IMR-90 (cell line): ENCODE results near the gene PEX10. TPM values are rescaled to one million over a fixed set of nuclear protein-coding genes. Genes with fewer than 3 reads are reported as not detected.

Experiments
- ATAC-seq: fragments of 200-7000 bp; cut with Tn5 transposase; 2 replicates; pipeline ENCODE4 v1.9.1; 2020; ENCODE audit warnings: low read depth, mild to moderate bottlenecking, moderate library complexity
- BruUV-seq: library from RNA; stranded (reverse); fragments of 400-500 nt; replicated peaks from 2 replicates; lab custom pipeline; 2021; lab: Mats Ljungman, UMichigan
- CTCF ChIA-PET: fragments of 300-600 bp; formaldehyde crosslinking; extraction: SDS; loops from one replicate; lab custom pipeline; 2021; ENCODE audit warnings: antibody characterized with exemption; lab: Yijun Ruan, JAX
- POLR2A ChIA-PET: fragments of 300-600 bp; sonication (Branson Sonifier 250); formaldehyde crosslinking; loops from one replicate; lab custom pipeline; 2022; ENCODE audit warnings: antibody characterized with exemption; ENCODE audit not compliant: unreplicated experiment; lab: Charles Lee
- DNase-seq: peaks from one replicate; pipeline ENCODE4 v3.0.0; 2013
- H2AFZ ChIP-seq: replicated peaks from 2 replicates; pipeline ENCODE3; 2013; ENCODE audit warnings: low read length, mild to moderate bottlenecking; ENCODE audit not compliant: poor library complexity
- H2AK5ac ChIP-seq: 2 replicates; pipeline ENCODE4 v1.6.1; 2013; ENCODE audit warnings: low read depth, low read length, inconsistent platforms
- H2AK9ac ChIP-seq: replicated peaks from 2 replicates; pipeline ENCODE3; 2013; ENCODE audit warnings: mild to moderate bottlenecking, low read depth, low read length, moderate library complexity; ENCODE audit not compliant: poor library complexity
- H2BK120ac ChIP-seq: 2 replicates; pipeline ENCODE4 v1.6.1; 2013; ENCODE audit warnings: low read depth, low read length, inconsistent platforms
- H2BK15ac ChIP-seq: 3 replicates; pipeline ENCODE4 v1.6.1; 2013; ENCODE audit warnings: low read depth, low read length, inconsistent platforms
- H2BK20ac ChIP-seq: 2 replicates; pipeline ENCODE4 v1.6.1; 2013; ENCODE audit warnings: low read depth, mild to moderate bottlenecking, inconsistent platforms, low read length, moderate library complexity
- H2BK5ac ChIP-seq: 2 replicates; pipeline ENCODE4 v1.6.1; 2013; ENCODE audit warnings: mild to moderate bottlenecking, low read depth, low read length, inconsistent platforms; ENCODE audit not compliant: poor library complexity, severe bottlenecking
- H3K14ac ChIP-seq: replicated peaks from 2 replicates; pipeline ENCODE4 v1.6.1; 2013; ENCODE audit warnings: low read depth, low read length, inconsistent platforms
- H3K18ac ChIP-seq: 2 replicates; pipeline ENCODE4 v1.6.1; 2013; ENCODE audit warnings: low read depth, low read length, control low read depth
- H3K23ac ChIP-seq: 2 replicates; pipeline ENCODE4 v1.6.1; 2013; ENCODE audit warnings: low read depth, low read length, inconsistent platforms
- H3K27ac ChIP-seq: 2 replicates; pipeline ENCODE4 v1.5.1; 2013; ENCODE audit warnings: mild to moderate bottlenecking, control low read depth, low read length; ENCODE audit not compliant: insufficient read depth
- H3K27me3 ChIP-seq: 2 replicates; pipeline ENCODE4 v1.6.1; 2013; ENCODE audit warnings: low read length; ENCODE audit not compliant: control insufficient read depth, insufficient read depth
- H3K36me3 ChIP-seq: 2 replicates; pipeline ENCODE4 v1.6.1; 2013; ENCODE audit warnings: low read length, mixed read lengths; ENCODE audit not compliant: control insufficient read depth, insufficient read depth
- H3K4ac ChIP-seq: 2 replicates; pipeline ENCODE4 v1.6.1; 2013; ENCODE audit warnings: low read depth, low read length, inconsistent platforms
- H3K4me1 ChIP-seq: 2 replicates; pipeline ENCODE4 v1.6.1; 2013; ENCODE audit warnings: low read length, mixed read lengths; ENCODE audit not compliant: control insufficient read depth, insufficient read depth
- H3K4me2 ChIP-seq: 2 replicates; pipeline ENCODE4 v1.6.1; 2013; ENCODE audit warnings: low read depth, mild to moderate bottlenecking, control low read depth, low read length, moderate library complexity
- H3K4me3 ChIP-seq: 2 replicates; pipeline ENCODE4 v1.5.1; 2013; ENCODE audit warnings: low read depth, mild to moderate bottlenecking, control low read depth, low read length, moderate library complexity; ENCODE audit not compliant: insufficient read depth
- H3K56ac ChIP-seq: 2 replicates; pipeline ENCODE4 v1.6.1; 2013; ENCODE audit warnings: low read length, inconsistent platforms; ENCODE audit not compliant: insufficient read depth; ENCODE audit errors: extremely low read depth
- H3K79me1 ChIP-seq, 2 experiments: 2 replicates each; pipeline ENCODE4 v1.6.1; 2013; ENCODE audit warnings: low read length in 2 of 2, inconsistent platforms in 1 of 2, low read depth in 1 of 2
- H3K9ac ChIP-seq: 2 replicates; pipeline ENCODE4 v1.6.1; 2013; ENCODE audit warnings: low read depth, low read length, control low read depth
- H3K9me1 ChIP-seq: 2 replicates; pipeline ENCODE4 v1.6.1; 2013; ENCODE audit warnings: low read length, inconsistent platforms; ENCODE audit not compliant: insufficient read depth
- H3K9me3 ChIP-seq: 2 replicates; pipeline ENCODE4 v1.6.1; 2013; ENCODE audit warnings: low read length; ENCODE audit not compliant: control insufficient read depth, insufficient read depth
- H4K20me1 ChIP-seq: 2 replicates; pipeline ENCODE4 v1.6.1; 2013; ENCODE audit warnings: low read length, inconsistent platforms; ENCODE audit not compliant: insufficient read depth
- H4K5ac ChIP-seq: 2 replicates; pipeline ENCODE4 v1.6.1; 2013; ENCODE audit warnings: mild to moderate bottlenecking, low read depth, low read length, control low read depth
- H4K8ac ChIP-seq, 2 experiments: 2 replicates each; pipeline ENCODE4 v1.6.1; 2013; ENCODE audit warnings: low read depth in 2 of 2, low read length in 2 of 2, control low read depth in 1 of 2, inconsistent platforms in 1 of 2
- H4K91ac ChIP-seq: 2 replicates; pipeline ENCODE4 v1.6.1; 2013; ENCODE audit warnings: low read depth, low read length, inconsistent platforms; ENCODE audit not compliant: insufficient read depth
- FOS ChIP-seq: fragments of 150-350 bp; IDR thresholded peaks from 2 replicates; pipeline ENCODE4 v1.6.1; 2016; ENCODE audit warnings: low read depth, low read length
- NFE2L2 ChIP-seq: fragments of 150-350 bp; IDR thresholded peaks from 2 replicates; pipeline ENCODE4 v1.6.1; 2016; ENCODE audit warnings: low read depth, mild to moderate bottlenecking, low read length
- RFX5 ChIP-seq: IDR thresholded peaks from 2 replicates; pipeline ENCODE4 v1.8.0; 2012; ENCODE audit warnings: low read depth, mild to moderate bottlenecking, low read length, moderate library complexity
- WGBS, 2 experiments: methylation state at CpG; one replicate each; pipeline versions ENCODE4 v1.1.5 to v1.1.7; 2013; ENCODE audit warnings: missing lambda C conversion rate in 2 of 2; ENCODE audit not compliant: insufficient read length in 1 of 2; ENCODE audit errors: extremely low coverage in 2 of 2; 5-methylcytosine and 5-hydroxymethylcytosine counted together
- dilution Hi-C: fragments of 300-500 bp; cut with HindIII; formaldehyde crosslinking; loops from one replicate; pipeline ENCODE4 v1.14.3; 2018; ENCODE audit warnings: low sequenced_read_pairs; ENCODE audit not compliant: unreplicated experiment
- in situ Hi-C: fragments of 300-500 bp; cut with MboI; formaldehyde crosslinking; loops from 3 replicates; pipeline ENCODE4 v1.14.3; 2019; ENCODE audit warnings: low sequenced_read_pairs, inconsistent platforms, mixed read lengths
- intact Hi-C: fragments of 100-400 bp; cut with micrococcal nuclease; formaldehyde crosslinking; loops from 2 replicates; pipeline ENCODE4 v1.10.0; 2022
- polyA plus RNA-seq, 3 experiments: library from polyadenylated mRNA; depleted of rRNA; stranded (reverse); fragments of >200 nt; gene quantifications; 2 replicates each; pipeline ENCODE4 v1.2.3, GENCODE V29; 2012; ENCODE audit warnings: low replicate concordance in 1 of 3
- total RNA-seq: library from RNA; depleted of rRNA; stranded (reverse); fragments of >200 nt; gene quantifications from 2 replicates; pipeline ENCODE4 v1.2.3, GENCODE V29; 2012
- TF ChIP-seq, protein P1 (sequence below): fragments of 150-350 bp; IDR thresholded peaks from 2 replicates; pipeline ENCODE4 v1.6.1; 2016; ENCODE audit warnings: low read depth, mild to moderate bottlenecking, low read length, moderate library complexity, borderline replicate concordance
- TF ChIP-seq, protein P2 (sequence below): conservative IDR thresholded peaks from 2 replicates; pipeline ENCODE4 v1.5.1; 2012; ENCODE audit warnings: mild to moderate bottlenecking, low read depth, low read length, improper control_type of control experiment
- TF ChIP-seq, protein P3 (sequence below): fragments of 150-350 bp; IDR thresholded peaks from 2 replicates; pipeline ENCODE4 v1.6.1; 2017; ENCODE audit warnings: mild to moderate bottlenecking, antibody characterized with exemption, low read length, low read depth

The PEX10 gene
- total and polyA plus RNA-seq, 2 of the 4 experiments (the other 2 are of a cell fraction), result 16.9 to 19.7 TPM

DNA sequence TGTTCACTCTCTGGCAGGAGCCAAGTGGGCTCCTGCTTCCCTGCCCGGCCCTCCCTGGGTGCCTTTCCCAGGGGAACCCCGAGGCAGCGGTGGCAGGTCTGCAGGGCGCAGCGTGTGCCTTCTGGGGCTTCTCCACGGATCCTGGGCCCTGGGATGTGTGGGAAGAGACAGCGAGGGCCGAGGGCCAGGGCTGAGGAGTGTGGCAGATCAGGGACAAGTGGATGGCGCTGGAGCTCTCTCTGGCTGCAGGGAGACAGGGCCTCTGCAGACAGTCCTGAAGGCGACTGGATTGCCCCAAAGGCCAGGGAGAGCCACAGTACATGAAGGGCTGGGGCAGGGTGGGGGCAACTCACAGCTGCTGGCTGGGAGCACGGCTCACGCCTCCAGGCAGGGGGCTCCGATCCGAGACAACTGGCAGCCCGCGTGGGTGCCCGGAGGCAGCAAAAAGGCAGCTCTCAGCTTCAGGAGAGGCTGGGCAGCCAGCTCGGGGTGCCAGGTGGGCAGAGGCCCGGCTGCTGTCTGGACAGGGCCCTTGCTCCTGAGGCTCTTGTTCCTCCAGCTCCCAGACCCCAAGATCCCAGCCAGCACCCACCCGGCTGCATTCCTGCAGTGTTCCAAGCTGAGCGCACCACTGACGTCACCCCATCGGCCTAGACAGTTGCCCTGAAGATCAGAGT is 37.0 kb downstream of the PEX10 start:
- BruUV-seq, result no TSS peak
- in situ Hi-C loops, result no loop called here

More for the DNA sequence above, 37.0 kb downstream of the PEX10 start:
- TF ChIP-seq, protein P1, sequence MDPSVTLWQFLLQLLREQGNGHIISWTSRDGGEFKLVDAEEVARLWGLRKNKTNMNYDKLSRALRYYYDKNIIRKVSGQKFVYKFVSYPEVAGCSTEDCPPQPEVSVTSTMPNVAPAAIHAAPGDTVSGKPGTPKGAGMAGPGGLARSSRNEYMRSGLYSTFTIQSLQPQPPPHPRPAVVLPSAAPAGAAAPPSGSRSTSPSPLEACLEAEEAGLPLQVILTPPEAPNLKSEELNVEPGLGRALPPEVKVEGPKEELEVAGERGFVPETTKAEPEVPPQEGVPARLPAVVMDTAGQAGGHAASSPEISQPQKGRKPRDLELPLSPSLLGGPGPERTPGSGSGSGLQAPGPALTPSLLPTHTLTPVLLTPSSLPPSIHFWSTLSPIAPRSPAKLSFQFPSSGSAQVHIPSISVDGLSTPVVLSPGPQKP, result no peak
- TF ChIP-seq FOS, result no peak
- no peak for TF ChIP-seq NFE2L2
- TF ChIP-seq, protein P2, sequence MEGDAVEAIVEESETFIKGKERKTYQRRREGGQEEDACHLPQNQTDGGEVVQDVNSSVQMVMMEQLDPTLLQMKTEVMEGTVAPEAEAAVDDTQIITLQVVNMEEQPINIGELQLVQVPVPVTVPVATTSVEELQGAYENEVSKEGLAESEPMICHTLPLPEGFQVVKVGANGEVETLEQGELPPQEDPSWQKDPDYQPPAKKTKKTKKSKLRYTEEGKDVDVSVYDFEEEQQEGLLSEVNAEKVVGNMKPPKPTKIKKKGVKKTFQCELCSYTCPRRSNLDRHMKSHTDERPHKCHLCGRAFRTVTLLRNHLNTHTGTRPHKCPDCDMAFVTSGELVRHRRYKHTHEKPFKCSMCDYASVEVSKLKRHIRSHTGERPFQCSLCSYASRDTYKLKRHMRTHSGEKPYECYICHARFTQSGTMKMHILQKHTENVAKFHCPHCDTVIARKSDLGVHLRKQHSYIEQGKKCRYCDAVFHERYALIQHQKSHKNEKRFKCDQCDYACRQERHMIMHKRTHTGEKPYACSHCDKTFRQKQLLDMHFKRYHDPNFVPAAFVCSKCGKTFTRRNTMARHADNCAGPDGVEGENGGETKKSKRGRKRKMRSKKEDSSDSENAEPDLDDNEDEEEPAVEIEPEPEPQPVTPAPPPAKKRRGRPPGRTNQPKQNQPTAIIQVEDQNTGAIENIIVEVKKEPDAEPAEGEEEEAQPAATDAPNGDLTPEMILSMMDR, result no peak
- TF ChIP-seq RFX5, result no peak
- TF ChIP-seq, protein P3, sequence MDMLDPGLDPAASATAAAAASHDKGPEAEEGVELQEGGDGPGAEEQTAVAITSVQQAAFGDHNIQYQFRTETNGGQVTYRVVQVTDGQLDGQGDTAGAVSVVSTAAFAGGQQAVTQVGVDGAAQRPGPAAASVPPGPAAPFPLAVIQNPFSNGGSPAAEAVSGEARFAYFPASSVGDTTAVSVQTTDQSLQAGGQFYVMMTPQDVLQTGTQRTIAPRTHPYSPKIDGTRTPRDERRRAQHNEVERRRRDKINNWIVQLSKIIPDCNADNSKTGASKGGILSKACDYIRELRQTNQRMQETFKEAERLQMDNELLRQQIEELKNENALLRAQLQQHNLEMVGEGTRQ, result no peak
- Histone ChIP-seq H3K14ac (no peak overlapping the region), H3K23ac (no peak overlapping the region), H3K9me3 (no peaks in the 10 kb centered on the region), H2BK5ac (no peak overlapping the region), H3K56ac (no peak overlapping the region), H3K4ac (no peak overlapping the region), H3K4me2 (no peak overlapping the region), H3K4me3 (no peak overlapping the region), H3K9me1 (no peaks in the 10 kb centered on the region), H3K27me3 (no peaks in the 10 kb centered on the region), H2AK9ac (no peak overlapping the region), H4K8ac (no peak overlapping the region), H3K36me3 (no peaks in the 10 kb centered on the region), H4K5ac (no peak overlapping the region), H3K79me1 (no peaks in the 10 kb centered on the region), H4K91ac (no peak overlapping the region), H2BK120ac (no peak overlapping the region), H2AFZ (no peak overlapping the region), H4K20me1 (no peaks in the 10 kb centered on the region; the same call in 1 of the 2 replicates), H3K18ac (no peak overlapping the region), H3K27ac (no peak overlapping the region), H2BK20ac (no peak overlapping the region), H3K4me1 (no peaks in the 10 kb centered on the region), H3K9ac (no peak overlapping the region), H2AK5ac (no peak overlapping the region), H2BK15ac (no peak overlapping the region)
- 83% methylated on average over 16 of the region's 23 CpGs; no CpG with 5 or more reads in 1 of the 2 experiments for WGBS, 2 experiments
- ATAC-seq, result no peak
- ChIA-PET CTCF (interaction anchor here (1.2 kb wide), 1 partner anchor 181 kb away, joined by 4 read pairs; the partner anchor contains the start of gene FAAP20), POLR2A (no interaction called here)
- dilution Hi-C loops, result no loop called here
- no peak for DNase-seq
- intact Hi-C loops, result no loop called here
